K562 (cell line): ENCODE results near the gene INTS4. TPM values are rescaled to one million over a fixed set of nuclear protein-coding genes. Genes with fewer than 3 reads are reported as not detected.

Source experiments
- ATAC-seq: fragments of 200-7000 bp; cut with Tn5 transposase; 3 replicates; pipeline ENCODE4 v1.9.1; 2020; ENCODE audit warnings: moderate library complexity
- BruUV-seq: library from RNA; stranded (reverse); fragments of 400-500 nt; replicated peaks from 2 replicates; lab custom pipeline; 2021; lab: Mats Ljungman, UMichigan
- CTCF ChIA-PET: fragments of 300-600 bp; formaldehyde crosslinking; extraction: SDS; loops from one replicate; lab custom pipeline; 2021; ENCODE audit warnings: low intra/inter-chr PET ratio; lab: Yijun Ruan, JAX
- POLR2A ChIA-PET: fragments of 300-600, 350-650 bp; sonication (Branson Sonifier 250); formaldehyde crosslinking; extraction: SDS; loops from one replicate; lab custom pipeline; 2021; ENCODE audit warnings: antibody characterized with exemption, inconsistent platforms; lab: Yijun Ruan, JAX
- DNase-seq, 4 experiments: peaks; one replicate each; pipeline versions ENCODE4 v3.0.0 to v3.0.0-alpha.2; 2011 to 2018; ENCODE audit warnings: low spot score in 3 of 4, mixed read lengths in 3 of 4; ENCODE audit errors: extremely low read depth in 1 of 4
- FAIRE-seq: peaks from 2 replicates; lab custom pipeline; 2011; peaks lifted over from hg19 to GRCh38; lab: Jason Lieb, UNC
- H2AFZ ChIP-seq: 2 replicates; pipeline ENCODE4 v1.6.0; 2011; ENCODE audit warnings: low read depth, low read length, control low read depth, inconsistent platforms
- H3K27ac ChIP-seq: fragments of 200-600 bp; 3 replicates; pipeline ENCODE4 v1.8.0; 2011; ENCODE audit warnings: low read depth, mild to moderate bottlenecking, control low read depth, inconsistent platforms, low read length, moderate library complexity, mixed read lengths; ENCODE audit errors: extremely low read depth
- H3K27me3 ChIP-seq, 2 experiments: fragments of 300-600 bp in 1 of 2; 2 replicates in 1 of 2; 3 replicates in 1 of 2; pipeline versions ENCODE4 v1.6.0 to v1.8.0; 2011; ENCODE audit warnings: inconsistent platforms in 2 of 2, low read length in 2 of 2, mild to moderate bottlenecking in 1 of 2, mixed read lengths in 1 of 2, moderate library complexity in 1 of 2; ENCODE audit not compliant: control insufficient read depth in 2 of 2, insufficient read depth in 2 of 2
- H3K36me3 ChIP-seq: fragments of 300-600 bp; 3 replicates; pipeline ENCODE4 v1.8.0; 2011; ENCODE audit warnings: mild to moderate bottlenecking, low read length, inconsistent platforms; ENCODE audit not compliant: control insufficient read depth, insufficient read depth
- H3K4me1 ChIP-seq, 2 experiments: fragments of 200-600 bp in 1 of 2; replicated peaks in 1 of 2; 2 replicates in 1 of 2; 3 replicates in 1 of 2; pipeline versions ENCODE4 v1.5.1 to v1.8.0; 2011; ENCODE audit warnings: inconsistent platforms in 2 of 2, low read length in 2 of 2, mild to moderate bottlenecking in 1 of 2, mixed read lengths in 1 of 2, moderate library complexity in 1 of 2; ENCODE audit not compliant: control insufficient read depth in 2 of 2, insufficient read depth in 2 of 2
- H3K4me2 ChIP-seq: 2 replicates; pipeline ENCODE4 v1.6.1; 2011; ENCODE audit warnings: low read length, control low read depth, inconsistent platforms, mixed read lengths; ENCODE audit not compliant: insufficient read depth
- H3K4me3 ChIP-seq: fragments of 200-600 bp; sonication (generic), shearing (Covaris generic); 2 replicates; pipeline ENCODE4 v1.5.1; 2016; ENCODE audit warnings: control low read depth, inconsistent platforms
- H3K79me2 ChIP-seq: fragments of 200-600 bp; 3 replicates; pipeline ENCODE4 v1.8.0; 2011; ENCODE audit warnings: low read length, inconsistent platforms; ENCODE audit not compliant: control insufficient read depth, insufficient read depth
- H3K9ac ChIP-seq, 2 experiments: 2 replicates each; pipeline versions ENCODE4 v1.6.0 to v1.6.1; 2011; ENCODE audit warnings: low read depth in 2 of 2, low read length in 2 of 2, control low read depth in 1 of 2, inconsistent platforms in 1 of 2, mild to moderate bottlenecking in 1 of 2, mixed read lengths in 1 of 2; ENCODE audit not compliant: insufficient read depth in 1 of 2
- H3K9me1 ChIP-seq: one replicate; pipeline ENCODE4 v1.6.0; 2011; ENCODE audit warnings: inconsistent platforms, mild to moderate bottlenecking, low read length, moderate library complexity; ENCODE audit not compliant: control insufficient read depth, insufficient read depth
- H3K9me3 ChIP-seq: replicated peaks from 2 replicates; pipeline ENCODE4 v1.5.1; 2011; ENCODE audit warnings: low read depth, low read length, inconsistent platforms; ENCODE audit not compliant: control insufficient read depth, insufficient read depth
- H4K20me1 ChIP-seq: replicated peaks from 2 replicates; pipeline ENCODE4 v1.6.1; 2011; ENCODE audit warnings: low read length, inconsistent platforms, mixed read lengths; ENCODE audit not compliant: control insufficient read depth, insufficient read depth
- C11orf30 ChIP-seq: fragments of 450-650 bp; IDR thresholded peaks from 2 replicates; pipeline ENCODE4 v1.6.1; 2016; ENCODE audit warnings: low read depth, mild to moderate bottlenecking
- CBFA2T2 ChIP-seq: fragments of 450-650 bp; conservative IDR thresholded peaks from 2 replicates; pipeline ENCODE4 v1.6.1; 2017; ENCODE audit warnings: mild to moderate bottlenecking
- CREBBP ChIP-seq: IDR thresholded peaks from one replicate; pipeline ENCODE4 v1.6.1; 2012; ENCODE audit warnings: low read depth, mild to moderate bottlenecking, control low read depth, inconsistent platforms, low read length
- HIVEP1 ChIP-seq: fragments of 250-450 bp; sonication (Bioruptor Pico); IDR thresholded peaks from 2 replicates; pipeline ENCODE4 v1.4.0; 2020; ENCODE audit warnings: mild to moderate bottlenecking
- MAFG ChIP-seq: fragments of 450-650 bp; conservative IDR thresholded peaks from 2 replicates; pipeline ENCODE4 v1.6.1; 2016; ENCODE audit warnings: missing genetic modification characterization, missing compliant biosample characterization
- NR2C2 ChIP-seq, 2 experiments: fragments of 200-800 bp in 1 of 2; sonication (Bioruptor generic) in 1 of 2; sonication (generic) in 1 of 2; formaldehyde crosslinking in 1 of 2; IDR thresholded peaks; 2 replicates each; pipeline versions ENCODE4 v1.6.1 to v1.8.0; 2016 to 2022; ENCODE audit warnings: mild to moderate bottlenecking in 1 of 2, missing compliant biosample characterization in 1 of 2, missing genetic modification characterization in 1 of 2, missing genetic modification reagents in 1 of 2
- RFX7 ChIP-seq: fragments of 250-450 bp; sonication (Bioruptor Pico); IDR thresholded peaks from 2 replicates; pipeline ENCODE4 v1.5.1; 2021; ENCODE audit warnings: mild to moderate bottlenecking
- TOE1 ChIP-seq, 2 experiments: fragments of 450-650 bp in 1 of 2; sonication (generic) in 1 of 2; formaldehyde crosslinking in 1 of 2; IDR thresholded peaks; 2 replicates each; pipeline versions ENCODE4 v1.7.1 to v1.8.0; 2016 to 2022; ENCODE audit warnings: borderline replicate concordance in 2 of 2, mild to moderate bottlenecking in 2 of 2, antibody characterized with exemption in 1 of 2, inconsistent platforms in 1 of 2, low read depth in 1 of 2, missing genetic modification reagents in 1 of 2, moderate library complexity in 1 of 2
- ZNF316 ChIP-seq: fragments of 450-650 bp; IDR thresholded peaks from 2 replicates; pipeline ENCODE4 v1.6.1; 2016
- ZNF589 ChIP-seq: fragments of 200-800 bp; sonication (Bioruptor generic); IDR thresholded peaks from 2 replicates; pipeline ENCODE4 v1.6.1; 2016; ENCODE audit warnings: low read depth, missing genetic modification characterization, missing compliant biosample characterization
- ZNF764 ChIP-seq: fragments of 250-450 bp; sonication (Bioruptor Pico); IDR thresholded peaks from 2 replicates; pipeline ENCODE4 v1.4.0; 2020; ENCODE audit warnings: low read depth, mild to moderate bottlenecking, moderate library complexity
- in situ Hi-C: fragments of 300-500 bp; cut with MboI; formaldehyde crosslinking; loops from 4 replicates; pipeline ENCODE4 v1.15.0; 2018; ENCODE audit warnings: inconsistent platforms, mixed read lengths
- intact Hi-C: fragments of 100-400 bp; cut with micrococcal nuclease; formaldehyde crosslinking; loops from 2 replicates; pipeline ENCODE4 v1.14.2; 2022
- polyA plus RNA-seq, 8 experiments: library from polyadenylated mRNA; depleted of rRNA in 4 of 8; stranded (reverse) in 5 of 8; unstranded in 3 of 8; fragments of >200 nt; fragmentation: Nextera tagmentation in 2 of 8; fragmentation: Illumina TruSeq in 1 of 8; extraction: Ambion mirVana in 2 of 8; extraction: Trizol in 1 of 8; gene quantifications; 2 replicates each; pipeline versions ENCODE4 v1.2.1 to v1.2.3, GENCODE V29; 2011 to 2014; ENCODE audit warnings: inconsistent platforms in 1 of 8, missing spikeins in 1 of 8
- total RNA-seq, 7 experiments: library from RNA; depleted of rRNA in 6 of 7; stranded (reverse); fragments of >200 nt in 6 of 7; fragmentation: Illumina TruSeq in 2 of 7; extraction: Trizol in 2 of 7; gene quantifications; 2 replicates each; pipeline versions ENCODE4 v1.2.1 to v1.2.3, GENCODE V29; 2011 to 2021; ENCODE audit warnings: low replicate concordance in 1 of 7

Gene INTS4
- total and polyA plus RNA-seq, 9 of the 15 experiments (the other 6 are each of a cell fraction or from before 2014, with no cell fraction given), result 28.4 to 53.4 (median 44.5) TPM

DNA sequence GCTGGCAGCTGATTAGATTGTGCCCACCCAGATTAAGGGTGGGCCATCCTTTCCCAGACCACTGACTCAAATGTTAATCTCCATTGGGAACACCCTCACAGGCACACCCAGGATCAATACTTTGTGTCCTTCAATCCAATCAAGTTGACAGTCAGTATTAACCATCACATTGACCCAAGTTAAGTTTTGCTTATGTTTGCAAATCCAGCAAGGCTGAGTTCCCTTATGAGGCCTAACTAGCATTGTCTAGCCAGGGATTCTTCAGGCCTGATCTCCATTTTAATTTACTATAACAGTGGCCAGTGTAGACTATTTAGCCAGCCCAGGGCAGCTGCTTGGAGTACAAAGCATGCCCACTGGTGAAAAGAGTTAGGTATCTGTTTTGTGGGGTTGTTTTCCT, 30.9 kb upstream of the INTS4 start:
- FAIRE-seq (no peak), DNase-seq (no peak), ATAC-seq (no peak)
- no peak overlapping the region for H3K9ac ChIP-seq
- ChIA-PET POLR2A (no interaction called here), CTCF (no interaction called here)
- H3K79me2 ChIP-seq, result no peaks in the 10 kb centered on the region
- H3K9me3 ChIP-seq, result no peaks in the 10 kb centered on the region; the same call in 1 of the 2 replicates
- H3K9me1 ChIP-seq, result no peaks in the 10 kb centered on the region
- H3K4me3 ChIP-seq, result no peak overlapping the region
- no peak overlapping the region for H3K4me2 ChIP-seq
- TF ChIP-seq MAFG (tag) (0 out of 2 replicates have a peak, but pooled peaks have one; percentile 14), C11orf30 (peak; percentile 20; the same call in 1 of the 2 replicates), RFX7 (no peak), ZNF764 (no peak), CBFA2T2 (no peak), TOE1 (IDR thresholded peaks at IDR 0.05; ENCODE audit: borderline replicate concordance) (no peak), TOE1 (CRISPR knock-in tag; IDR thresholded peaks at IDR 0.05; ENCODE audit: borderline replicate concordance, low read depth) (no peak), NR2C2 (CRISPR knock-in tag; IDR thresholded peaks at IDR 0.05) (no peak), NR2C2 (tag; IDR thresholded peaks at IDR 0.05) (no peak), ZNF589 (CRISPR knock-in tag) (no peak), CREBBP (no peak), HIVEP1 (CRISPR knock-in tag) (no peak), ZNF316 (peak; percentile 43)
- no peak overlapping the region for H2AFZ ChIP-seq
- H4K20me1 ChIP-seq, result no peaks in the 10 kb centered on the region
- BruUV-seq, result no TSS peak
- intact Hi-C loops, result no loop called here
- H3K4me1 ChIP-seq, result peaks cover 6 to 7% of the 10 kb centered on the region in 2 experiments; a peak in 4 of 5 replicates
- H3K27ac ChIP-seq, result no peak overlapping the region
- no peaks in the 10 kb centered on the region for H3K27me3 ChIP-seq
- no peaks in the 10 kb centered on the region for H3K36me3 ChIP-seq
- in situ Hi-C loops, result no loop called here
